Measurements from ENCODE around the gene IL9.

DNA sequence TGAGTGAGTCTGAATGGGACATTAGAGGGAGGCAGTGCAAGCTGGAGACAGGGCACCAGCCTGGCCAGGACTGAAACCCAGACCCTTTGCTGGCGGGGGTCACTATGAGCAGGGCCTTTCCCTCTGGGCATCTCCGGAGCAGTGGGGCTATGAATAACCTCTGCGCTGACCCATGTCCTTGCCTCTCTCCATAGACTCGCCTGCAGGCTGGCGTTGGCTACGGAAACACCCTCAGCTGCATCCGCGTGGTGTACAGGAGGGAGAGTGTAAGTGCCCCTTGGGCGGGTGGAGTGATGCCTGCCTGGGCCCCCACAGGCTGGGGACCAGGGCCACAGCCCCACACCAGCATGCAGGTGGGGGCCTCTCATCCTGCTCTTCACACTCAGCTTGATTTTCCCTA is 45.4 kb downstream of the IL9 start:
- TF ChIP-seq MXI1 (IDR thresholded peaks at IDR 0.05; ENCODE audit: low read depth, low read length), result no peak
- TF ChIP-seq GABPA (IDR thresholded peaks at IDR 0.05; ENCODE audit: low read depth), result no peak
- no peak for TF ChIP-seq SPI1 (IDR thresholded peaks at IDR 0.05; ENCODE audit: borderline replicate concordance, insufficient read depth, low read depth, low read length)
